Activated effector memory CD4-positive, alpha-beta T cell treated with anti-CD3 and anti-CD28 coated beads, Interleukin-2, amount 50 U/mL, for 16 hours (primary cell): ENCODE results near the gene CD6.
"Not testable (repeated sequence)": the region's sequence is repeated elsewhere in the genome, so short reads cannot be mapped to it uniquely, and the experiment has no call there.

Experiments used
- DNase-seq: peaks from one replicate; pipeline ENCODE4 v3.0.0-alpha.2; 2020

CD6 gene

GRCh38 chr11:61059260-61059752, 87.8 kb downstream of the CD6 start:
- peak; percentile 57 for DNase-seq

- peak; percentile 91 for DNase-seq
Measured at GRCh38 chr11:61061081-61061826, 89.8 kb downstream of the CD6 start.

- DNase-seq = peak; percentile 59
Measured at GRCh38 chr11:61062181-61062930, 90.9 kb downstream of the CD6 start.

GRCh38 chr11:61065236-61065635, 93.8 kb downstream of the CD6 start:
- not testable (repeated sequence) for DNase-seq

GRCh38 chr11:61065955-61066638, 94.6 kb downstream of the CD6 start:
- peak; percentile 81 for DNase-seq

GRCh38 chr11:61066645-61067044, 95.2 kb downstream of the CD6 start:
- no peak for DNase-seq

DNA sequence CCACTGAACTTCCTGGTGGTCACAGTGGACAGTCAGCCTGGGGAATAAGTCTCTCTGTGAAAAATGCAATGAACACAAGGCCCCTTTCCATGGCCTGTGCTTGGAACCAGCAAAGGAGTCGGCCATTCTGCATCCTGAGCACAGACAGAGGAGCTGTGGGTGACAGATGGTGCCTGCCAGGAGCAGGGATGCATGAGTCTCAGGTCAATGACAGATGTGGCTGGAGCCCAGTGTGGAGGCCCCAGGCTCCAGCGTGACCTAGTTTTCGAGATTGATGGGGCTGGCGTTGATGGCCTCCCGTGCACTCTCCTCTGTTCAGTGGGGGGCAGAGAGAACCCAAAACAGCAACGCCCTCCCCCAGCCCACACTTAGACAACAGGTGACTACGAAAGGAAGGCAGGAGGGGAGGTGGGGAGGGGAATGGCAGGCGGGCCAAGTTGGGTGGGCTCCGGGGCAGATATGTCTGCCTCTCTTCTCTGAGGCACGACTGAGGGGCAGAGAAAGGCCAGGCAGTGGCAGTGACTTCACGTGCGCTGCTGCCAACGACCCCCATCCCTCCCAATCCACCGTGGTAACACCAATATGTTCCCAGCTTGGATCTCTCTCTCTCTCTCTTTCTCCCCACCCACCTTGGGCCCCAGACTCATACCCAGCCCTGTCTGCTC, 96.4 kb downstream of the CD6 start:
- DNase-seq = peak; percentile 57

DNA sequence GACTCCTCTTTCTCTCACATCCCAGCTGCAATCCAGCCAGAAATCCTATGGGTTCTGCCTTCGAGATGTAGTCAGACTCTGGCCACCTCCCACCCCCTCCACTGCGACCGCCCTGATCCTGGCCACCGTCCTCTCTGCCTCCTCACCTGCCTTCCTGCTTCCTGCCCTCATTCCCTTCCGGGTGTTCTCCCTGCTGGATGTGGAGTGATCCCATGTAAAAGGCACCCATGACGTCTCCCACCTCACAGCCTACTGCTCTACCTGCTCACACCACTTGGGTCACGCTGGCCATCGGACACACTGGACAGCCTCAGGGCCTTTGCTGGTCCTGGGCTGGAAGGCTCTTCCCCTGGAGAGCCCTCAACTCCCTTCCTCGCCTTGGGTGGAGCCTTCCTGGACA, 97.1 kb downstream of the CD6 start:
- DNase-seq = peak; percentile 42

- peak; percentile 33 for DNase-seq
Measured at GRCh38 chr11:61069427-61069826, 97.9 kb downstream of the CD6 start.
